GM19025 (cell line): ENCODE results near the gene EFCC1.
A peak's percentile ranks its signal among the peaks of the same experiment; 100 is the strongest.

Experiments
- ATAC-seq: cut with Tn5 transposase; IDR thresholded peaks from one replicate; pipeline ENCODE4 v1.9.1; 2021; ENCODE audit warnings: mild to moderate bottlenecking, low read depth, moderate library complexity; ENCODE audit not compliant: unreplicated experiment

The EFCC1 gene

GRCh38 chr3:129013491-129013891 is 12.4 kb downstream of the EFCC1 start:
- no peak for ATAC-seq

- ATAC-seq, result no peak
Measured at GRCh38 chr3:129014148-129014547, 13.0 kb downstream of the EFCC1 start.

- ATAC-seq, result no peak
Measured at GRCh38 chr3:129014793-129015345, 13.8 kb downstream of the EFCC1 start.

GRCh38 chr3:129015388-129016105 is 14.4 kb downstream of the EFCC1 start:
- ATAC-seq, result no peak

GRCh38 chr3:129016356-129016719 is 15.2 kb downstream of the EFCC1 start:
- no peak for ATAC-seq

- ATAC-seq, result peak; percentile 49
Measured at GRCh38 chr3:129016720-129017483, 15.8 kb downstream of the EFCC1 start.

- ATAC-seq, result no peak
Measured at GRCh38 chr3:129017484-129017899, 16.4 kb downstream of the EFCC1 start.

GRCh38 chr3:129018271-129018670 is 17.2 kb downstream of the EFCC1 start:
- no peak for ATAC-seq

- no peak for ATAC-seq
Measured at GRCh38 chr3:129018751-129019150, 17.6 kb downstream of the EFCC1 start.

- no peak for ATAC-seq
Measured at GRCh38 chr3:129019266-129019665, 18.2 kb downstream of the EFCC1 start.

GRCh38 chr3:129020691-129021090 is 19.6 kb downstream of the EFCC1 start:
- ATAC-seq, result no peak

GRCh38 chr3:129021140-129021551 is 20.0 kb downstream of the EFCC1 start:
- no peak for ATAC-seq

- no peak for ATAC-seq
Measured at GRCh38 chr3:129022114-129023007, 21.3 kb downstream of the EFCC1 start.

- no peak for ATAC-seq
Measured at GRCh38 chr3:129023008-129023358, 21.9 kb downstream of the EFCC1 start.

GRCh38 chr3:129023909-129024308 is 22.8 kb downstream of the EFCC1 start:
- no peak for ATAC-seq

GRCh38 chr3:129025108-129025507 is 24.0 kb downstream of the EFCC1 start:
- ATAC-seq, result no peak

- ATAC-seq, result no peak
Measured at GRCh38 chr3:129025691-129026435, 24.8 kb downstream of the EFCC1 start.

- peak; percentile 97 for ATAC-seq
Measured at GRCh38 chr3:129026728-129027543, 25.8 kb downstream of the EFCC1 start.

GRCh38 chr3:129027544-129027880 is 26.4 kb downstream of the EFCC1 start:
- ATAC-seq, result no peak
